ENCODE results near the gene MISFA. TPM values are rescaled to one million over a fixed set of nuclear protein-coding genes. Genes with fewer than 3 reads are reported as not detected.

The MISFA gene
- total RNA-seq, 1 donor from 2014 or later, result 1.6 TPM

DNA sequence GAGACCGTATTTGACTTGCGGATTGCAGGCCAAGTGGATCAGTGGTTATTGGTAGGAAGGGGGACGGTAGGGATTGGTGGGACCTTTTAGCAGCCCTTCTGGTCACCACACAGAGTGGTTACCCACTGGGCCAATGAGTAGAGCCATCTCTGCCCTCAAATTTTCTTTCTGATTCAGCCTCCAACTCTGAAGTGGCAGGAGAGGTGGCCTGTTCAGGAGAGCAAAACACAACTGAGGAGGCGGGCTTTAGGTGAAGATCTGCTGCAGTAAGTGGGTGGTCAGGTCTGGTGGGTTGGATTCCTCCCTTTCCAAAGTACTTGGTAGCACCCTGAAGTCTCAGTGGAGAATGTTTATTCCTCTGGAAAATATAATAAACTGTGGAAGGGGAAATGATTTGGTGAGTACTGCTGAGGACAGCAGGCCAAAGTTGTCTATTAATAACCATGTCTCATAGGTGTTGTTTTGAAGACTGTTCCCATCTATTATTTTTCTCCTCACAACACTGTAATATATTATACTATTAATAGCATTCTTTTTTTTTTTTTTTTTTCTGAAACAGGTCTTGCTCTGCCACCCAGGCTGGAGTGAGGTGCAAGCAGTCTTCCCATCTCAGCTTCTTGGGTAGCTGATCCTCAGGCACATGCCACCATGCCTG lies 1.5 kb downstream of the MISFA start:
- TF ChIP-seq EZH2phosphoT487 (IDR thresholded peaks at IDR 0.05) (no peak), CTCF (IDR thresholded peaks at IDR 0.05) (no peak), EZH2 (IDR thresholded peaks at IDR 0.05) (no peak)
- DNase-seq (ENCODE audit: low spot score), result no peak
- no peaks in the 10 kb centered on the region for H3K4me1 Mint-ChIP-seq

DNA sequence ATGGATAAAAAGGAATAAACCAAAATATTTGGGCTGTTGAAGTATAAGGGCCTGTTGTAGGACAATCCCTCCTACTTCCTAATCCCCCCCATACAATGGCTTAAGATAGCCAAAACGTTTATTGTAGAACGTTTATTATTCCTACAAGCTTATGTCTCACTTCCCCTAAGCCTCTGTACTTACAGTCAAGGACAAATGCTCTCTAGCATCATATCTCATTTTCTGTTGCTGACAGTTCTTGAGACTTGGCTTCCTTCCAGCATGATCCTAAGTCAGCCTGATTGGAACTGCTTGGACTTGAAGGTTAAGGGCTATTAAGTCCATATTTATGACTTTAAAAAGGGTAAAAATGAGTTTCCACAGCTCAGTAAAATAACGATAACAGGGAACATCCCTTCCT lies 8.8 kb downstream of the MISFA start:
- Histone ChIP-seq H3K4me3 (no peak overlapping the region), H3K27me3 (no peaks in the 10 kb centered on the region), H3K27ac (no peak overlapping the region), H3K9me3 (ENCODE audit: low read depth) (no peaks in the 10 kb centered on the region), H3K4me2 (no peak overlapping the region), H3F3A (ENCODE audit: low read depth) (no peaks in the 10 kb centered on the region), H2AFZ (replicated peaks) (no peak overlapping the region), H3K79me2 (ENCODE audit: low read depth) (no peaks in the 10 kb centered on the region), H3K4me1 (no peaks in the 10 kb centered on the region), H4K20me1 (ENCODE audit: low read depth) (no peaks in the 10 kb centered on the region), H3K9ac (no peak overlapping the region), H3K36me3 (peaks cover 4% of the 10 kb centered on the region)
- no peak for TF ChIP-seq EZH2phosphoT487 (IDR thresholded peaks at IDR 0.05)
- no peak for TF ChIP-seq EZH2 (IDR thresholded peaks at IDR 0.05)
- Mint-ChIP-seq H3K27me3 (ENCODE audit: insufficient read depth, low read depth) (no peaks in the 10 kb centered on the region), H3K4me1 (no peaks in the 10 kb centered on the region), H3K9me3 (no peaks in the 10 kb centered on the region), H3K36me3 (peaks cover 6% of the 10 kb centered on the region), H3K27ac (no peak overlapping the region), H3K4me3 (no peak overlapping the region)
- DNase-seq (ENCODE audit: low spot score), result no peak

More for the DNA sequence above, 1.5 kb downstream of the MISFA start:
- H4K20me1 ChIP-seq (ENCODE audit: low read depth), result no peaks in the 10 kb centered on the region
- H3K27me3 ChIP-seq, result no peaks in the 10 kb centered on the region
- H3K27ac ChIP-seq, result no peak overlapping the region
- Mint-ChIP-seq H3K27ac (no peak overlapping the region), H3K36me3 (peaks cover 2% of the 10 kb centered on the region), H3K4me3 (no peak overlapping the region), H3K9me3 (no peaks in the 10 kb centered on the region), H3K27me3 (ENCODE audit: insufficient read depth, low read depth) (no peaks in the 10 kb centered on the region)
- H2AFZ ChIP-seq (replicated peaks), result no peak overlapping the region
- H3K4me2 ChIP-seq, result no peak overlapping the region
- no peaks in the 10 kb centered on the region for H3K4me1 ChIP-seq
- no peaks in the 10 kb centered on the region for H3K36me3 ChIP-seq
- H3K4me3 ChIP-seq, result no peak overlapping the region
- H3K79me2 ChIP-seq (ENCODE audit: low read depth), result no peaks in the 10 kb centered on the region
- H3F3A ChIP-seq (ENCODE audit: low read depth), result no peaks in the 10 kb centered on the region
- no peak overlapping the region for H3K9ac ChIP-seq
- H3K9me3 ChIP-seq (ENCODE audit: low read depth), result no peaks in the 10 kb centered on the region

DNA sequence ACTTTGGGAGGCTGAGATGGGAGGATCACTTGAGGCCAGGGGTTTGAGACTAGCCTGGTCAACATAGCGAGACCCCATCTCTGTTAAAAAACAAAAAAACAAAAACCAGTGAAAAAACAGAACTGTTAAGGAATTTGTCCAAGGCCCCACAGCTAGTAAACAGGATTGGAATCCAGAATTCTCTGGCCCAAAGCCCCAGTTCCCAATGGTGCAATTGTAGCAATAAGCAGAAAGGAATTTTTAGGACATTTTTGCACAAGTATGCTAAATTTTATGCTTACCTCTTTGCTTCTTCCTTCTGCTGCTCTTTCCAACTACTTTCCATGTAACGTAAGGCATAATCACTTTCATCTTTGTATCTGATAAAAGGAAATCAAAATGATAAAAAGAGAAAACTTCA lies 11.6 kb downstream of the MISFA start:
- Histone ChIP-seq H3K4me2 (no peak overlapping the region), H4K20me1 (ENCODE audit: low read depth) (no peaks in the 10 kb centered on the region), H3K79me2 (ENCODE audit: low read depth) (no peaks in the 10 kb centered on the region), H3K27me3 (no peaks in the 10 kb centered on the region), H2AFZ (replicated peaks) (no peak overlapping the region), H3K9me3 (ENCODE audit: low read depth) (no peaks in the 10 kb centered on the region), H3K4me3 (no peak overlapping the region), H3F3A (ENCODE audit: low read depth) (no peaks in the 10 kb centered on the region), H3K4me1 (no peaks in the 10 kb centered on the region), H3K36me3 (peaks cover 4% of the 10 kb centered on the region), H3K27ac (no peak overlapping the region), H3K9ac (no peak overlapping the region)
- H3K4me3 Mint-ChIP-seq, result no peak overlapping the region
- no peak for DNase-seq (ENCODE audit: low spot score)
- H3K36me3 Mint-ChIP-seq, result peaks cover 16% of the 10 kb centered on the region
- H3K27me3 Mint-ChIP-seq (ENCODE audit: insufficient read depth, low read depth), result no peaks in the 10 kb centered on the region
- no peaks in the 10 kb centered on the region for H3K9me3 Mint-ChIP-seq
- no peak for TF ChIP-seq CTCF (IDR thresholded peaks at IDR 0.05)
- TF ChIP-seq EZH2phosphoT487 (IDR thresholded peaks at IDR 0.05), result no peak
- no peak for TF ChIP-seq EZH2 (IDR thresholded peaks at IDR 0.05)
- no peaks in the 10 kb centered on the region for H3K4me1 Mint-ChIP-seq
- no peak overlapping the region for H3K27ac Mint-ChIP-seq

- no peaks in the 10 kb centered on the region for H3K27me3 Mint-ChIP-seq (ENCODE audit: insufficient read depth, low read depth)
- H3K27me3 ChIP-seq, result no peaks in the 10 kb centered on the region
- no peaks in the 10 kb centered on the region for H3K4me1 Mint-ChIP-seq
- no peaks in the 10 kb centered on the region for H3F3A ChIP-seq (ENCODE audit: low read depth)
- H2AFZ ChIP-seq (replicated peaks), result no peak overlapping the region
- H3K9ac ChIP-seq, result no peak overlapping the region
- no peak overlapping the region for H3K4me2 ChIP-seq
- TF ChIP-seq EZH2 (IDR thresholded peaks at IDR 0.05), result no peak
- TF ChIP-seq EZH2phosphoT487 (IDR thresholded peaks at IDR 0.05), result no peak
- no peak for TF ChIP-seq CTCF (IDR thresholded peaks at IDR 0.05)
- no peaks in the 10 kb centered on the region for H4K20me1 ChIP-seq (ENCODE audit: low read depth)
- no peak for DNase-seq (ENCODE audit: low spot score)
- no peaks in the 10 kb centered on the region for H3K4me1 ChIP-seq
- H3K4me3 ChIP-seq, result no peak overlapping the region
- peaks cover 16% of the 10 kb centered on the region for H3K36me3 Mint-ChIP-seq
- peaks cover 5% of the 10 kb centered on the region for H3K79me2 ChIP-seq (ENCODE audit: low read depth)
- no peak overlapping the region for H3K27ac ChIP-seq
- H3K27ac Mint-ChIP-seq, result no peak overlapping the region
- H3K4me3 Mint-ChIP-seq, result no peak overlapping the region
- H3K9me3 Mint-ChIP-seq, result no peaks in the 10 kb centered on the region
- peaks cover 4% of the 10 kb centered on the region for H3K36me3 ChIP-seq
- no peaks in the 10 kb centered on the region for H3K9me3 ChIP-seq (ENCODE audit: low read depth)
Observed at GRCh38 chr11:18612394-18612793, 12.8 kb downstream of the MISFA start.

Measured in neural progenitor cell (in vitro differentiated cells).